Smooth muscle cell (in vitro differentiated cells): Measurements from ENCODE around the gene PSD. TPM values are rescaled to one million over a fixed set of nuclear protein-coding genes. Genes with fewer than 3 reads are reported as not detected.

Source experiments
- DNase-seq: peaks from one replicate; lab custom pipeline; 2025; ENCODE audit not compliant: unreplicated experiment; lab: John Stamatoyannopoulos, UW
- H2AFZ ChIP-seq: fragments of 200-600 bp; sonication (generic); 2 replicates; pipeline ENCODE4 v1.6.0; 2016; ENCODE audit warnings: antibody characterized with exemption, low read depth, mild to moderate bottlenecking
- H3F3A ChIP-seq: fragments of 200-600 bp; sonication (generic); 2 replicates; pipeline ENCODE4 v1.6.0; 2017; ENCODE audit warnings: antibody characterized with exemption, low read depth
- H3K27ac ChIP-seq: fragments of 200-600 bp; sonication (generic); 2 replicates; pipeline ENCODE4 v1.5.1; 2016; ENCODE audit warnings: low read depth, mild to moderate bottlenecking
- H3K27me3 ChIP-seq: fragments of 200-600 bp; sonication (generic); 2 replicates; pipeline ENCODE4 v1.6.1; 2016; ENCODE audit warnings: low read depth, mild to moderate bottlenecking
- H3K36me3 ChIP-seq: fragments of 200-600 bp; sonication (generic); 2 replicates; pipeline ENCODE4 v1.5.1; 2016; ENCODE audit warnings: low read depth
- H3K4me1 ChIP-seq: fragments of 200-600 bp; sonication (generic); 2 replicates; pipeline ENCODE4 v1.5.1; 2016; ENCODE audit warnings: low read depth
- H3K4me2 ChIP-seq: fragments of 200-600 bp; sonication (generic); 2 replicates; pipeline ENCODE4 v1.6.0; 2016; ENCODE audit warnings: mild to moderate bottlenecking
- H3K4me3 ChIP-seq: fragments of 200-600 bp; sonication (generic); 2 replicates; pipeline ENCODE4 v1.5.1; 2016; ENCODE audit warnings: mild to moderate bottlenecking
- H3K79me2 ChIP-seq: fragments of 200-600 bp; sonication (generic); 2 replicates; pipeline ENCODE4 v1.6.0; 2016; ENCODE audit warnings: low read depth, mild to moderate bottlenecking
- H3K9ac ChIP-seq: fragments of 200-600 bp; sonication (generic); 2 replicates; pipeline ENCODE4 v1.6.0; 2016; ENCODE audit warnings: low read depth
- H3K9me3 ChIP-seq: fragments of 200-600 bp; sonication (generic); replicated peaks from 2 replicates; pipeline ENCODE4 v1.5.1; 2016; ENCODE audit warnings: low read depth
- H4K20me1 ChIP-seq: fragments of 200-600 bp; sonication (generic); 2 replicates; pipeline ENCODE4 v1.6.0; 2016; ENCODE audit warnings: low read depth
- WGBS: methylation state at CpG from one replicate; pipeline ENCODE4 v1.1.7; 2016; ENCODE audit warnings: low lambda C conversion rate; 5-methylcytosine and 5-hydroxymethylcytosine counted together
- polyA plus RNA-seq: library from polyadenylated mRNA; unstranded; fragments of >200 nt; fragmentation: Nextera tagmentation; extraction: Ambion mirVana; gene quantifications from 2 replicates; pipeline ENCODE4 v1.2.1, GENCODE V29; 2016
- total RNA-seq: library from RNA; depleted of rRNA; stranded (reverse); fragments of >200 nt; gene quantifications from 2 replicates; pipeline ENCODE4 v1.2.3, GENCODE V29; 2014
- TF ChIP-seq, protein P1 (sequence below): fragments of 200-600 bp; sonication (generic); IDR thresholded peaks from 2 replicates; pipeline ENCODE4 v1.5.1; 2017; ENCODE audit warnings: borderline replicate concordance, mild to moderate bottlenecking, antibody characterized with exemption; ENCODE audit not compliant: insufficient read depth, poor library complexity, severe bottlenecking

Gene PSD
- total and polyA plus RNA-seq, 2 experiments from 2014 or later = 4.1 to 31.6 TPM

DNA sequence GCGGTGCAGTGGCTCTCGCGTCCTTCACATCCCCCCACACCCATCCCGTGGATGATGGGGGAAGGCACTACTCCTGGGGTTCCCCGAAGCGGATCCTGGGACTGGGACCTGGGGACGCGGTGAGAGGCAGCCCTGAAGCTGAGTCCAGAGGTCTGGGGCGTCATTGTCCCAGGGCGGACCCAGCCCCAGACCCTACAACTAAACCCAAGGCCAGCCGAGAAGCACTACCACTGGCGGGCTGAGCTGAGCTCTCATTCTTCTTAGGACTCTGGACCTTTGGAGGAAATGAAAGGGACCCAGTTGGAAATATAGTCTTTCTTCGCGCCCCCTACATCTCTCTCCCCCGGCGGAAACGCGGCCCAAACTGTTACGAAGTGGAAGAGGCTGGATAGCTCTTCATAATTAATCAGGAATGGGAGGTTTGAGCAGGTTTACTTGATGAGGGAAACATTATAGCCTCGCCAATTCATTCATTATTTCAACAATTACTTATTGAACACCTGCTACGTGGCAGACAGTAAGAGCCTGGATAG lies 1.7 kb upstream of the PSD start:
- Histone ChIP-seq H3K4me3 (peak overlapping the region; percentile 86), H3K27ac (peak overlapping the region; percentile 58), H2AFZ (peak overlapping the region; percentile 97), H3K9ac (no peak overlapping the region), H3F3A (peaks cover 11% of the 10 kb centered on the region), H4K20me1 (peaks cover 9% of the 10 kb centered on the region), H3K9me3 (no peaks in the 10 kb centered on the region), H3K4me1 (peaks cover 20% of the 10 kb centered on the region), H3K27me3 (peaks cover 23% of the 10 kb centered on the region), H3K36me3 (no peaks in the 10 kb centered on the region), H3K4me2 (peak overlapping the region; percentile 98), H3K79me2 (peaks cover 5% of the 10 kb centered on the region)
- WGBS = 1% methylated on average over 21 of the region's 21 CpGs
- TF ChIP-seq, protein P1, sequence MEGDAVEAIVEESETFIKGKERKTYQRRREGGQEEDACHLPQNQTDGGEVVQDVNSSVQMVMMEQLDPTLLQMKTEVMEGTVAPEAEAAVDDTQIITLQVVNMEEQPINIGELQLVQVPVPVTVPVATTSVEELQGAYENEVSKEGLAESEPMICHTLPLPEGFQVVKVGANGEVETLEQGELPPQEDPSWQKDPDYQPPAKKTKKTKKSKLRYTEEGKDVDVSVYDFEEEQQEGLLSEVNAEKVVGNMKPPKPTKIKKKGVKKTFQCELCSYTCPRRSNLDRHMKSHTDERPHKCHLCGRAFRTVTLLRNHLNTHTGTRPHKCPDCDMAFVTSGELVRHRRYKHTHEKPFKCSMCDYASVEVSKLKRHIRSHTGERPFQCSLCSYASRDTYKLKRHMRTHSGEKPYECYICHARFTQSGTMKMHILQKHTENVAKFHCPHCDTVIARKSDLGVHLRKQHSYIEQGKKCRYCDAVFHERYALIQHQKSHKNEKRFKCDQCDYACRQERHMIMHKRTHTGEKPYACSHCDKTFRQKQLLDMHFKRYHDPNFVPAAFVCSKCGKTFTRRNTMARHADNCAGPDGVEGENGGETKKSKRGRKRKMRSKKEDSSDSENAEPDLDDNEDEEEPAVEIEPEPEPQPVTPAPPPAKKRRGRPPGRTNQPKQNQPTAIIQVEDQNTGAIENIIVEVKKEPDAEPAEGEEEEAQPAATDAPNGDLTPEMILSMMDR = no peak
- DNase-seq = no peak

DNA sequence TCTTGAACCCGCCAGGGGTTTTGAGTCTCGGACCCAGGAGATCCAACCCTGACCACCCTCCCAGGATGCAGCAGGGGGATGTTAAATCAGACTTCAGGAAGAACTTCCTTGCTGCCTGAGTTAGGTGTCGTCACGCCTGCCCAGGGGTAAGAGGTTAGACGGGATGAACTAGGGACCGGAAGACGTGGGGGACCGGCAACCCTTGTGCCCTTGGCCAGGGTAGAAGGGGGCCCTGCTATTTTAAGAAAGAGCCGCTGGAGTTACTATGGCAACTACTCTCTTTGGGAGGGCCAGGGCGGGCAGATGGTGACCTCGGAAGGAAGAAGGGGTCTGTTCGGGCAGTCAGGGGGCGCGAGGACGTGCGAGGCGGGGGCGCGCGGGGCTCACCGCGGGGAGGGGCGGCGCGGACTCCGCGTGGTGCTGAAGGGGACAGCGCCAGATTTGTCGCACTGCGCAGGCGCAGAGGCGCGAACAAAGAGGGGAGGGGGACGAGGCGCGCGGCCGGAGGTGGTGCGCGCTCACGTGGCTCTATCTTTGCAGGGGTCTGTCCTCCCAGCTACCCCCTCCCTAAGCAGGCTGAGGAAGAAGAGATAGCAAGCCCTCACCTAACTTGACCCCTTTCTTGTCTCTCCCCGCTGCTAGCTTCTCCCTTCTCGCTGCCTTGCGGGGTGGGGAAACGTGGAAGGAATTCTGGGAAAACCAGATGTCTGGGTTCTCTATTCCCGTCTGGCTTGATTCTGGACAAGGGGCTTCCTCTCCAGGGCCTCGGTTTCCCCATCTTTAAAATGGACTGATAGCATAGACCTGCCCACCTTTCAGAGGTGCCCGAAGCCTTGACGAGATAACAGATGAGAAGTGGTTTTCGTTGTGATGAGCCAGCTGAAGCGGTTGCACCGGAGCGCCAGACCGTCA lies 940 bp upstream of the PSD start:
- H3K9ac ChIP-seq = no peak overlapping the region
- H3K36me3 ChIP-seq = no peaks in the 10 kb centered on the region
- peaks cover 25% of the 10 kb centered on the region for H3K4me1 ChIP-seq
- H3K79me2 ChIP-seq = peaks cover 5% of the 10 kb centered on the region
- H3K27me3 ChIP-seq = peaks cover 23% of the 10 kb centered on the region
- TF ChIP-seq, protein P1 = no peak
- H3K27ac ChIP-seq = no peak overlapping the region
- 2% methylated on average over 35 of the region's 54 CpGs for WGBS
- no peaks in the 10 kb centered on the region for H3K9me3 ChIP-seq
- H4K20me1 ChIP-seq = peaks cover 9% of the 10 kb centered on the region
- H3F3A ChIP-seq = peaks cover 11% of the 10 kb centered on the region
- peak; percentile 39 for DNase-seq
- peak overlapping the region; percentile 97 for H2AFZ ChIP-seq
- peak overlapping the region; percentile 86 for H3K4me3 ChIP-seq
- H3K4me2 ChIP-seq = peak overlapping the region; percentile 98

GRCh38 chr10:102416695-102417094 lies 1.9 kb downstream of the PSD start:
- H3K4me3 ChIP-seq = no peak overlapping the region
- TF ChIP-seq, protein P1 = no peak
- H4K20me1 ChIP-seq = no peaks in the 10 kb centered on the region
- no peak for DNase-seq
- no peaks in the 10 kb centered on the region for H3K36me3 ChIP-seq
- H3K9ac ChIP-seq = no peak overlapping the region
- no peaks in the 10 kb centered on the region for H3F3A ChIP-seq
- H3K9me3 ChIP-seq = no peaks in the 10 kb centered on the region
- no peak overlapping the region for H2AFZ ChIP-seq
- H3K27ac ChIP-seq = no peak overlapping the region
- peaks cover 23% of the 10 kb centered on the region for H3K27me3 ChIP-seq
- peaks cover 28% of the 10 kb centered on the region for H3K4me1 ChIP-seq
- H3K79me2 ChIP-seq = no peaks in the 10 kb centered on the region
- H3K4me2 ChIP-seq = no peak overlapping the region
- 85% methylated on average over 17 of the region's 20 CpGs for WGBS

DNA sequence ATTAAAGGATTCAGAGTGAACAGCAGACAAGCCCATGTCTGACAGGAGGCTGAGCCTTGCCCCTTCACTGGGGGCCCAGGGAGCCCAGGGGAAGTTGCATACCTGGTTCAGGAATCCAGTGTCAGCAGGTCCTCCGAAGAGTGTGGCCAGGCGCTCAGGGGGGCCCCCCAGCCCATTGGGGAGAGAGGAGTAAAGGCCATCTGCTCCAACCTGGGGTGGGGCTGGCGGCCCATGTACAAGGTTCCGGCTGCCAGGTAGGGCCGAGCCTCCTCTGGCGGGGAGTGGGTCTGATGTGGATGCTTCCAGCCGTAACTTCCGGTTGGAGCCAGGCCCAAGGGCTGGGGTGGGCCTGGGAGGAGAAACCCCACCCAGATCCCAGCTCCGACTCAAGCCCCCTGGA lies 2.3 kb downstream of the PSD start:
- no peak overlapping the region for H3K4me2 ChIP-seq
- no peak for DNase-seq
- H3K36me3 ChIP-seq = no peaks in the 10 kb centered on the region
- 82% methylated on average over 9 of the region's 9 CpGs for WGBS
- peaks cover 23% of the 10 kb centered on the region for H3K27me3 ChIP-seq
- no peaks in the 10 kb centered on the region for H3K9me3 ChIP-seq
- no peak overlapping the region for H2AFZ ChIP-seq
- no peaks in the 10 kb centered on the region for H4K20me1 ChIP-seq
- no peak overlapping the region for H3K9ac ChIP-seq
- no peaks in the 10 kb centered on the region for H3F3A ChIP-seq
- no peak overlapping the region for H3K27ac ChIP-seq
- H3K4me1 ChIP-seq = peaks cover 28% of the 10 kb centered on the region
- H3K4me3 ChIP-seq = no peak overlapping the region
- no peaks in the 10 kb centered on the region for H3K79me2 ChIP-seq
- TF ChIP-seq, protein P1 = no peak
